H9 (cell line): ENCODE results near the gene RGL4. TPM values are rescaled to one million over a fixed set of nuclear protein-coding genes. Genes with fewer than 3 reads are reported as not detected.

Experiments
- DNase-seq: peaks from one replicate; pipeline ENCODE4 v3.0.0-alpha.2; 2017
- H2AFZ ChIP-seq: one replicate; pipeline ENCODE4 v1.6.1; 2013; ENCODE audit warnings: mild to moderate bottlenecking, low read length, control low read depth, moderate library complexity
- H2AK5ac ChIP-seq: 2 replicates; pipeline ENCODE4 v1.6.1; 2013; ENCODE audit warnings: low read length, control low read depth, mixed read lengths; ENCODE audit not compliant: insufficient read length
- H2BK120ac ChIP-seq: one replicate; pipeline ENCODE4 v1.6.1; 2013; ENCODE audit warnings: low read depth, mild to moderate bottlenecking, low read length, control low read depth, inconsistent platforms; ENCODE audit not compliant: poor library complexity, severe bottlenecking
- H2BK12ac ChIP-seq: 2 replicates; pipeline ENCODE4 v1.6.1; 2013; ENCODE audit warnings: low read length, control low read depth, mixed read lengths, low read depth; ENCODE audit not compliant: insufficient read length
- H2BK15ac ChIP-seq: 2 replicates; pipeline ENCODE4 v1.6.1; 2013; ENCODE audit warnings: low read depth, low read length, control low read depth
- H2BK20ac ChIP-seq: one replicate; pipeline ENCODE4 v1.6.1; 2013; ENCODE audit warnings: low read depth, mild to moderate bottlenecking, low read length, control low read depth, inconsistent platforms; ENCODE audit not compliant: poor library complexity, severe bottlenecking
- H2BK5ac ChIP-seq: 2 replicates; pipeline ENCODE4 v1.6.1; 2013; ENCODE audit warnings: low read length, control low read depth, mixed read lengths; ENCODE audit not compliant: insufficient read length
- H3K14ac ChIP-seq: 2 replicates; pipeline ENCODE4 v1.6.1; 2013; ENCODE audit warnings: low read length, control low read depth; ENCODE audit not compliant: insufficient read depth
- H3K18ac ChIP-seq: 2 replicates; pipeline ENCODE4 v1.6.1; 2013; ENCODE audit warnings: low read depth, mild to moderate bottlenecking, mixed read lengths, low read length, control low read depth; ENCODE audit not compliant: insufficient read length
- H3K23ac ChIP-seq: 2 replicates; pipeline ENCODE4 v1.6.1; 2013; ENCODE audit warnings: low read length, control low read depth, mixed read lengths, low read depth; ENCODE audit not compliant: insufficient read length
- H3K23me2 ChIP-seq: 2 replicates; pipeline ENCODE4 v1.6.1; 2013; ENCODE audit warnings: low read depth, mild to moderate bottlenecking, mixed read lengths, low read length, control low read depth; ENCODE audit not compliant: insufficient read length, poor library complexity, severe bottlenecking
- H3K27ac ChIP-seq: 2 replicates; pipeline ENCODE4 v1.5.1; 2013; ENCODE audit warnings: low read length, control low read depth, mixed read lengths, low read depth; ENCODE audit not compliant: insufficient read length
- H3K27me3 ChIP-seq: 2 replicates; pipeline ENCODE4 v1.6.1; 2013; ENCODE audit warnings: low read length, control low read depth, inconsistent platforms; ENCODE audit not compliant: insufficient read depth
- H3K4ac ChIP-seq: 2 replicates; pipeline ENCODE4 v1.6.1; 2013; ENCODE audit warnings: low read depth, mild to moderate bottlenecking, control low read depth, inconsistent platforms, low read length, moderate library complexity
- H3K4me1 ChIP-seq: 2 replicates; pipeline ENCODE4 v1.6.1; 2013; ENCODE audit warnings: low read length, control low read depth, inconsistent platforms; ENCODE audit not compliant: insufficient read depth
- H3K4me2 ChIP-seq: 2 replicates; pipeline ENCODE4 v1.6.1; 2013; ENCODE audit warnings: low read length, control low read depth, mixed read lengths; ENCODE audit not compliant: insufficient read length, insufficient read depth
- H3K56ac ChIP-seq: 2 replicates; pipeline ENCODE4 v1.6.1; 2013; ENCODE audit warnings: low read depth, mild to moderate bottlenecking, mixed read lengths, low read length, control low read depth; ENCODE audit not compliant: insufficient read length
- H3K79me1 ChIP-seq: 2 replicates; pipeline ENCODE4 v1.6.1; 2013; ENCODE audit warnings: low read depth, mild to moderate bottlenecking, moderate library complexity, low read length, control low read depth, inconsistent platforms; ENCODE audit not compliant: insufficient read depth, poor library complexity, severe bottlenecking
- H3K79me2 ChIP-seq: 2 replicates; pipeline ENCODE4 v1.6.1; 2013; ENCODE audit warnings: low read length, control low read depth, inconsistent platforms; ENCODE audit not compliant: insufficient read depth
- H3K9ac ChIP-seq: 2 replicates; pipeline ENCODE4 v1.6.1; 2013; ENCODE audit warnings: low read length, control low read depth, mixed read lengths; ENCODE audit not compliant: insufficient read length; ENCODE audit errors: extremely low read depth
- H3K9me3 ChIP-seq: one replicate; pipeline ENCODE4 v1.6.1; 2013; ENCODE audit warnings: low read depth, low read length, inconsistent platforms; ENCODE audit not compliant: control insufficient read depth
- H3T11ph ChIP-seq: one replicate; pipeline ENCODE4 v1.6.1; 2013; ENCODE audit warnings: mild to moderate bottlenecking, low read length, control low read depth, inconsistent platforms
- H4K20me1 ChIP-seq: one replicate; pipeline ENCODE4 v1.6.1; 2013; ENCODE audit not compliant: control insufficient read depth, insufficient read length, insufficient read depth
- H4K5ac ChIP-seq: 2 replicates; pipeline ENCODE4 v1.6.1; 2013; ENCODE audit warnings: low read depth, mild to moderate bottlenecking, mixed read lengths, low read length, control low read depth; ENCODE audit not compliant: insufficient read length
- H4K8ac ChIP-seq: replicated peaks from 2 replicates; pipeline ENCODE4 v1.6.1; 2013; ENCODE audit warnings: low read length, control low read depth, mixed read lengths, low read depth; ENCODE audit not compliant: insufficient read length
- H4K91ac ChIP-seq: 2 replicates; pipeline ENCODE4 v1.6.1; 2013; ENCODE audit warnings: low read depth, mild to moderate bottlenecking, moderate library complexity, mixed read lengths, low read length, control low read depth; ENCODE audit not compliant: insufficient read length
- H3K27ac Mint-ChIP-seq, 3 experiments: 2 replicates in 2 of 3; 3 replicates in 1 of 3; pipeline ENCODE4 v1.8.0; 2020 to 2021; ENCODE audit warnings: mixed read lengths in 3 of 3, mild to moderate bottlenecking in 1 of 3, moderate library complexity in 1 of 3
- H3K27me3 Mint-ChIP-seq: 2 replicates; pipeline ENCODE4 v1.8.0; 2021; ENCODE audit warnings: low read depth, mild to moderate bottlenecking, moderate library complexity, mixed read lengths
- H3K36me3 Mint-ChIP-seq, 3 experiments: 2 replicates in 2 of 3; 3 replicates in 1 of 3; pipeline ENCODE4 v1.8.0; 2020 to 2021; ENCODE audit warnings: low read depth in 3 of 3, mixed read lengths in 3 of 3; ENCODE audit not compliant: insufficient read depth in 1 of 3
- H3K4me1 Mint-ChIP-seq, 2 experiments: 2 replicates each; pipeline ENCODE4 v1.8.0; 2020; ENCODE audit warnings: mixed read lengths in 2 of 2
- H3K4me3 Mint-ChIP-seq, 2 experiments: 2 replicates in 1 of 2; 3 replicates in 1 of 2; pipeline ENCODE4 v1.8.0; 2020 to 2021; ENCODE audit warnings: mild to moderate bottlenecking in 2 of 2, mixed read lengths in 2 of 2, moderate library complexity in 1 of 2
- H3K9me3 Mint-ChIP-seq, 2 experiments: 2 replicates in 1 of 2; 3 replicates in 1 of 2; pipeline ENCODE4 v1.8.0; 2020; ENCODE audit warnings: mild to moderate bottlenecking in 2 of 2, mixed read lengths in 2 of 2, moderate library complexity in 1 of 2
- CTCF ChIP-seq: fragments of 200-600 bp; sonication (generic); conservative IDR thresholded peaks from 3 replicates; pipeline ENCODE4 v1.8.0; 2021; ENCODE audit warnings: antibody characterized with exemption, mild to moderate bottlenecking
- WGBS: extraction: QIAGEN DNeasy Blood & Tissue Kit; methylation state at CpG from one replicate; pipeline ENCODE4 v1.1.7; 2013; ENCODE audit warnings: missing lambda C conversion rate, low lambda C conversion rate, mixed read lengths; ENCODE audit not compliant: insufficient read length; ENCODE audit errors: extremely low coverage; 5-methylcytosine and 5-hydroxymethylcytosine counted together
- total RNA-seq: library from RNA; stranded (reverse); gene quantifications from 2 replicates; pipeline ENCODE4 v1.2.1, GENCODE V29; 2021

Gene RGL4
- total RNA-seq, 1 experiment from 2014 or later: not detected

GRCh38 chr22:23700706-23701105, 9.9 kb downstream of the RGL4 start:
- Histone ChIP-seq H2BK5ac (no peak overlapping the region), H3K27ac (no peak overlapping the region), H3K23me2 (no peaks in the 10 kb centered on the region), H3K9me3 (no peaks in the 10 kb centered on the region), H3K56ac (no peak overlapping the region), H3K9ac (no peak overlapping the region), H2AFZ (no peak overlapping the region), H3K4ac (no peak overlapping the region), H2BK12ac (no peak overlapping the region), H3K4me1 (no peaks in the 10 kb centered on the region), H3K14ac (no peak overlapping the region), H4K5ac (no peak overlapping the region), H4K20me1 (no peaks in the 10 kb centered on the region), H3K18ac (no peak overlapping the region), H2AK5ac (no peak overlapping the region), H3T11ph (no peak overlapping the region), H2BK20ac (no peak overlapping the region), H4K8ac (no peak overlapping the region), H2BK15ac (no peak overlapping the region), H4K91ac (no peak overlapping the region), H2BK120ac (no peak overlapping the region), H3K23ac (no peak overlapping the region), H3K79me2 (no peaks in the 10 kb centered on the region), H3K27me3 (no peaks in the 10 kb centered on the region), H3K79me1 (no peaks in the 10 kb centered on the region), H3K4me2 (no peak overlapping the region)
- no peak for TF ChIP-seq CTCF
- Mint-ChIP-seq H3K27ac (no peak overlapping the region), H3K9me3 (no peaks in the 10 kb centered on the region), H3K36me3 (peaks cover 11 to 55% (median 28%) of the 10 kb centered on the region in 3 experiments; a peak in 6 of 7 replicates), H3K4me1 (no peaks in the 10 kb centered on the region), H3K4me3 (no peak overlapping the region), H3K27me3 (no peaks in the 10 kb centered on the region)
- WGBS: no CpG with 5 or more reads among the region's 7 CpGs
- no peak for DNase-seq
